Measurements from ENCODE around the gene METTL9. TPM values are rescaled to one million over a fixed set of nuclear protein-coding genes. Genes with fewer than 3 reads are reported as not detected.
A peak's percentile ranks its signal among the peaks of the same experiment; 100 is the strongest.

METTL9 gene
- total and polyA plus RNA-seq, 9 of the 15 experiments (the other 6 are each of a cell fraction or from before 2014, with no cell fraction given), result 12.2 to 107 (median 79.1) TPM

DNA sequence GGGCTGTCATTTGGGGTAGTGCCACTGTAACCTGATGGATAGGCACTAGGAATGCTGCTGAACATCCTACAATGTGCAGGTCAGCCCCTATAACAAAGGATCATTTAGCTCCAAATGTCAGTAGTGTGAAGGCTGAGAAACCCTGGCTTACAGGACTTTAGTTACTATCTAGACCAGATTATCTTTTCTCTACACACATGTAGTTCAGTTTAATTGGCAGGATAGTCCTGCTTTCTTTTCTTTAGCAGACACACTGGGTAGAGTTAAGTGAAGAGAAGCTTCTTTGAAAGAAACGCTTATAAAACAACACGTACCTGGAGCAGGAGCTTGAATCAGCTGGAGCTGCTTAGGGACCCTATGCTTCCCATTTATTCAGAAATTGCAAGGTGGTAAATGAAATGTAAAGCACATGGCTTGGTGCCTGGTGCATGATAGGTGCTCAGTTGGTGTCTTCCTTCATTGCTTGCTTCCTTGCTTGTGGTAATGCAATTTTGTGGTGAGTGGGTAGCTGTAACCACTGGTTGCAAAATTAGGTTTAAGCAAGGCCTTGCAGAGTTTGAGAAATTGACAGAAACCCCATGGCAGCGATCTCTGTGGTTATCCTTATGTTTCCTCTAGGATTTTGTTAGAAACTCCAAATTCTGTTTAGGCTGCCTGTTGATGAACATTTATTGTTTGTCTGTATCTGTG is 9.4 kb downstream of the METTL9 start:
- ATAC-seq (no peak), DNase-seq (ENCODE audit: extremely low read depth in 1 of 4, low spot score in 3 of 4) (no peak), FAIRE-seq (no peak)
- Histone ChIP-seq H3K36me3 (ENCODE audit: control insufficient read depth, insufficient read depth, low read length) (peaks cover 9% of the 10 kb centered on the region; the same call in 1 of the 3 replicates), H3K79me2 (ENCODE audit: control insufficient read depth, insufficient read depth, low read length) (peaks cover 85% of the 10 kb centered on the region), H3K4me2 (ENCODE audit: insufficient read depth, low read length) (no peak overlapping the region), H3K9ac (ENCODE audit: insufficient read depth in 1 of 2, low read depth in 2 of 2, low read length in 2 of 2) (peak overlapping the region in 1 of 2 experiments; percentile 17; a peak in 1 of 4 replicates), H2AFZ (ENCODE audit: low read depth, low read length) (no peak overlapping the region), H3K9me3 (replicated peaks; ENCODE audit: control insufficient read depth, insufficient read depth, low read depth, low read length) (no peaks in the 10 kb centered on the region), H3K27me3 (ENCODE audit: control insufficient read depth in 2 of 2, insufficient read depth in 2 of 2, low read length in 2 of 2) (no peaks in the 10 kb centered on the region), H3K4me3 (no peak overlapping the region), H3K27ac (ENCODE audit: extremely low read depth, low read depth, low read length) (no peak overlapping the region), H4K20me1 (replicated peaks; ENCODE audit: control insufficient read depth, insufficient read depth, low read length) (peaks cover 12% of the 10 kb centered on the region), H3K9me1 (ENCODE audit: control insufficient read depth, insufficient read depth, low read length) (no peaks in the 10 kb centered on the region), H3K4me1 (replicated peaks in 1 of 2; ENCODE audit: control insufficient read depth in 2 of 2, insufficient read depth in 2 of 2, low read length in 2 of 2) (peaks cover 11 to 37% of the 10 kb centered on the region in 2 experiments)
- TF ChIP-seq CEBPG (CRISPR knock-in tag; IDR thresholded peaks at IDR 0.05) (no peak), CEBPG (tag; conservative IDR thresholded peaks at IDR 0.05 in 1 of 2, IDR thresholded peaks at IDR 0.05 in 1 of 2) (peak in 1 of 2 experiments; percentile 45; a peak in 1 of 4 replicates), HMBOX1 (IDR thresholded peaks at IDR 0.05) (peak; percentile 91), CSDE1 (IDR thresholded peaks at IDR 0.05) (no peak)
- no TSS peak for BruUV-seq (replicated peaks)
- WGBS (ENCODE audit: insufficient coverage, low coverage, missing lambda C conversion rate), result 36% methylated on average over 3 of the region's 3 CpGs
- CTCF ChIA-PET (ENCODE audit: low intra/inter-chr PET ratio), result no interaction called here
- intact Hi-C loops (cut with micrococcal nuclease) (no loop called here), in situ Hi-C loops (cut with MboI) (no loop called here)
- POLR2A ChIA-PET, result interaction anchor here (1.5 kb wide), 1 partner anchor 10 kb away, joined by 4 read pairs; the partner anchor contains the start of gene METTL9

Data from K562 (cell line).